HCT116 (cell line): ENCODE measurements around the gene ITPK1. TPM values are rescaled to one million over a fixed set of nuclear protein-coding genes. Genes with fewer than 3 reads are reported as not detected.

ENCODE experiments used
- ATAC-seq: fragments of 200-7000 bp; cut with Tn5 transposase; 2 replicates; pipeline ENCODE4 v1.9.1; 2020; ENCODE audit warnings: mild to moderate bottlenecking, moderate library complexity
- Bru-seq: library from RNA; stranded (reverse); fragments of 400-500 nt; gene quantifications from one replicate; lab custom pipeline; 2021; lab: Mats Ljungman, UMichigan
- BruChase-seq, 2 experiments: library from RNA; stranded (reverse); fragments of 400-500 nt; gene quantifications; one replicate each; lab custom pipeline; 2021; lab: Mats Ljungman, UMichigan
- BruUV-seq: library from RNA; stranded (reverse); fragments of 400-500 nt; replicated peaks from 2 replicates; lab custom pipeline; 2021; lab: Mats Ljungman, UMichigan
- CTCF ChIA-PET: fragments of 300-600 bp; sonication (Branson Sonifier 250); formaldehyde crosslinking; loops from one replicate; lab custom pipeline; 2021; ENCODE audit warnings: antibody characterized with exemption; lab: Charles Lee
- POLR2A ChIA-PET: fragments of 300-600, 350-600 bp; sonication (Branson Sonifier 250); formaldehyde crosslinking; loops from one replicate; lab custom pipeline; 2021; ENCODE audit warnings: antibody characterized with exemption; lab: Charles Lee
- RAD21 ChIA-PET, 2 experiments: fragments of 300-600 bp; sonication (Branson Sonifier 250); formaldehyde crosslinking; loops; one replicate each; lab custom pipeline; 2023; ENCODE audit warnings: low total read pairs in 2 of 2; ENCODE audit not compliant: uncharacterized antibody in 2 of 2, unreplicated experiment in 2 of 2, low non-redundant PET in 1 of 2; lab: Charles Lee
- DNase-seq: peaks from one replicate; pipeline ENCODE4 v3.0.0-alpha.2; 2010; ENCODE audit warnings: low read depth, low spot score
- H2AFZ ChIP-seq: fragments of 200-600 bp; shearing (Covaris generic), sonication (generic); 2 replicates; pipeline ENCODE4 v1.6.1; 2017; ENCODE audit warnings: low read depth, mixed run types, mixed read lengths, antibody characterized with exemption, low read length; ENCODE audit not compliant: poor library complexity, severe bottlenecking
- H3K27ac ChIP-seq: 2 replicates; pipeline ENCODE4 v1.5.1; 2012; ENCODE audit warnings: low read depth, low read length
- H3K27me3 ChIP-seq: fragments of 200-600 bp; sonication (generic); 2 replicates; pipeline ENCODE4 v1.6.1; 2016; ENCODE audit warnings: mixed run types, low read length, mixed read lengths; ENCODE audit not compliant: insufficient read depth
- H3K36me3 ChIP-seq, 2 experiments: fragments of 200-500 bp in 1 of 2; fragments of 200-600 bp in 1 of 2; sonication (Bioruptor generic) in 1 of 2; sonication (generic) in 1 of 2; 2 replicates each; pipeline versions ENCODE4 v1.5.1 to v1.6.1; 2014 to 2016; ENCODE audit warnings: low read length in 2 of 2, inconsistent platforms in 1 of 2, mixed read lengths in 1 of 2, mixed run types in 1 of 2; ENCODE audit not compliant: insufficient read depth in 2 of 2, control insufficient read depth in 1 of 2
- H3K4me1 ChIP-seq, 2 experiments: fragments of 200-600 bp in 1 of 2; sonication (generic) in 1 of 2; 2 replicates each; pipeline versions ENCODE4 v1.5.1 to v1.6.1; 2012 to 2017; ENCODE audit warnings: low read length in 2 of 2, inconsistent platforms in 1 of 2, mild to moderate bottlenecking in 1 of 2, mixed read lengths in 1 of 2, mixed run types in 1 of 2, moderate library complexity in 1 of 2; ENCODE audit not compliant: insufficient read depth in 2 of 2, control insufficient read depth in 1 of 2
- H3K4me2 ChIP-seq: fragments of 200-600 bp; sonication (generic); 2 replicates; pipeline ENCODE4 v1.6.1; 2017; ENCODE audit warnings: mixed run types, low read length, mixed read lengths
- H3K4me3 ChIP-seq, 2 experiments: fragments of 200-600 bp in 1 of 2; sonication (generic) in 1 of 2; replicated peaks in 1 of 2; 2 replicates each; pipeline ENCODE4 v1.5.1; 2011 to 2016; ENCODE audit warnings: low read length in 2 of 2, control low read depth in 1 of 2, low read depth in 1 of 2, mild to moderate bottlenecking in 1 of 2, mixed read lengths in 1 of 2, mixed run types in 1 of 2
- H3K79me2 ChIP-seq: fragments of 200-600 bp; sonication (generic); 2 replicates; pipeline ENCODE4 v1.6.1; 2017; ENCODE audit warnings: mild to moderate bottlenecking, mixed run types, low read length, moderate library complexity, mixed read lengths; ENCODE audit not compliant: insufficient read depth
- H3K9ac ChIP-seq: fragments of 200-600 bp; sonication (generic); 2 replicates; pipeline ENCODE4 v1.6.1; 2016; ENCODE audit warnings: low read length, mixed read lengths
- H3K9me2 ChIP-seq: fragments of 200-600 bp; sonication (generic), shearing (Covaris generic); 2 replicates; pipeline ENCODE4 v1.6.1; 2017; ENCODE audit warnings: mixed run types, mild to moderate bottlenecking, moderate library complexity; ENCODE audit not compliant: insufficient read depth
- H3K9me3 ChIP-seq, 2 experiments: fragments of 200-500 bp in 1 of 2; fragments of 200-600 bp in 1 of 2; sonication (Bioruptor generic) in 1 of 2; sonication (generic) in 1 of 2; 2 replicates each; pipeline ENCODE4 v1.6.1; 2014 to 2017; ENCODE audit warnings: low read length in 2 of 2, mixed read lengths in 2 of 2, inconsistent platforms in 1 of 2, low read depth in 1 of 2, mild to moderate bottlenecking in 1 of 2, mixed run types in 1 of 2, moderate library complexity in 1 of 2; ENCODE audit not compliant: control insufficient read depth in 1 of 2, insufficient read depth in 1 of 2
- H4K20me1 ChIP-seq: fragments of 200-600 bp; sonication (generic), shearing (Covaris generic); 2 replicates; pipeline ENCODE4 v1.6.1; 2017; ENCODE audit warnings: mixed run types, mild to moderate bottlenecking, moderate library complexity; ENCODE audit not compliant: insufficient read depth
- ATF3 ChIP-seq: IDR thresholded peaks from 2 replicates; pipeline ENCODE4 v1.6.1; 2012
- CBX3 ChIP-seq: IDR thresholded peaks from 2 replicates; pipeline ENCODE4 v1.6.1; 2012; ENCODE audit warnings: low read depth
- CEBPB ChIP-seq: IDR thresholded peaks from 2 replicates; pipeline ENCODE4 v1.6.1; 2012; ENCODE audit warnings: low read depth
- CTCF ChIP-seq, 3 experiments: fragments of 200-600 bp in 1 of 3; sonication (generic) in 1 of 3; IDR thresholded peaks in 2 of 3; conservative IDR thresholded peaks in 1 of 3; 2 replicates each; pipeline ENCODE4 v1.5.1; 2012 to 2017; ENCODE audit warnings: low read depth in 2 of 3, low read length in 2 of 3, antibody characterized with exemption in 1 of 3, borderline replicate concordance in 1 of 3, control low read depth in 1 of 3, mild to moderate bottlenecking in 1 of 3, mixed read lengths in 1 of 3, mixed run types in 1 of 3, moderate library complexity in 1 of 3; ENCODE audit not compliant: insufficient read depth in 1 of 3
- EZH2 ChIP-seq: fragments of 200-600 bp; sonication (generic); IDR thresholded peaks from 2 replicates; pipeline ENCODE4 v1.6.1; 2017; ENCODE audit warnings: antibody characterized with exemption, mixed run types
- EZH2phosphoT487 ChIP-seq: fragments of 200-600 bp; IDR thresholded peaks from 2 replicates; pipeline ENCODE4 v1.6.1; 2018; ENCODE audit warnings: antibody characterized with exemption, borderline replicate concordance
- FOSL1 ChIP-seq: IDR thresholded peaks from 2 replicates; pipeline ENCODE4 v1.6.1; 2012; ENCODE audit warnings: low read depth
- JUND ChIP-seq: IDR thresholded peaks from 2 replicates; pipeline ENCODE4 v1.6.1; 2012
- MAX ChIP-seq: IDR thresholded peaks from 2 replicates; pipeline ENCODE4 v1.6.1; 2012
- POLR2AphosphoS5 ChIP-seq: IDR thresholded peaks from 2 replicates; pipeline ENCODE4 v1.6.1; 2011; ENCODE audit warnings: mild to moderate bottlenecking, low read depth, low read length, moderate library complexity
- RAD21 ChIP-seq: IDR thresholded peaks from 2 replicates; pipeline ENCODE4 v1.6.1; 2012; ENCODE audit warnings: low read depth, mild to moderate bottlenecking
- REST ChIP-seq: IDR thresholded peaks from 2 replicates; pipeline ENCODE4 v1.6.1; 2012; ENCODE audit warnings: low read depth
- SIN3A ChIP-seq: IDR thresholded peaks from 2 replicates; pipeline ENCODE4 v1.6.1; 2012; ENCODE audit warnings: low read depth
- SP1 ChIP-seq: IDR thresholded peaks from 2 replicates; pipeline ENCODE4 v1.6.1; 2012; ENCODE audit warnings: low read depth
- SRF ChIP-seq: IDR thresholded peaks from 2 replicates; pipeline ENCODE4 v1.6.1; 2012; ENCODE audit warnings: low read depth
- TCF7L2 ChIP-seq: IDR thresholded peaks from 2 replicates; pipeline ENCODE4 v1.7.0; 2011; ENCODE audit warnings: borderline replicate concordance, inconsistent platforms; ENCODE audit not compliant: insufficient read depth, insufficient read length; ENCODE audit errors: extremely low read depth
- YY1 ChIP-seq: IDR thresholded peaks from 2 replicates; pipeline ENCODE4 v1.6.1; 2011; ENCODE audit warnings: low read length, low read depth, moderate library complexity, mild to moderate bottlenecking; ENCODE audit not compliant: insufficient replicate concordance; ENCODE audit errors: extremely low read depth
- ZFX ChIP-seq: fragments of 450-650 bp; IDR thresholded peaks from 2 replicates; pipeline ENCODE4 v1.6.1; 2017
- ZNF274 ChIP-seq: fragments of 200-500 bp; sonication (Bioruptor generic); IDR thresholded peaks from 2 replicates; pipeline ENCODE4 v1.6.1; 2014; ENCODE audit warnings: mild to moderate bottlenecking, low read depth, low read length, inconsistent platforms
- intact Hi-C: fragments of 100-400 bp; cut with micrococcal nuclease; formaldehyde crosslinking; loops from 2 replicates; pipeline ENCODE4 v1.10.0; 2022
- long read RNA-seq: library from polyadenylated mRNA; unstranded; transcript quantifications from one replicate; pipeline ENCODE4 v2.0.0, GENCODE V29; 2021; ENCODE audit not compliant: unreplicated experiment
- polyA plus RNA-seq: library from polyadenylated mRNA; unstranded; fragments of >200 nt; gene quantifications from 2 replicates; pipeline ENCODE4 v1.2.1, GENCODE V29; 2012; ENCODE audit warnings: missing spikeins
- total RNA-seq: library from RNA; stranded (reverse); gene quantifications from one replicate; pipeline ENCODE4 v1.2.1, GENCODE V29; 2021; ENCODE audit not compliant: unreplicated experiment

The ITPK1 gene
- 70.2 TPM for total RNA-seq
- 54.0 and 63.9 TPM in 2 replicates for polyA plus RNA-seq
- percentile 62 among the genes with signal in this experiment for Bru-seq, nascent RNA
- percentile 55 among the genes with signal in this experiment for BruChase-seq, experiment 1, labeled RNA remaining after a 6-hour chase
- percentile 55 among the genes with signal in this experiment for BruChase-seq, experiment 2, labeled RNA remaining after a 2-hour chase
- long read RNA-seq, full-length matches to known transcripts, result 19 of 85 reads
- long read RNA-seq, partial matches to known transcripts, result 25 of 85 reads
- long read RNA-seq, other reads (novel, unspliced or antisense), result 41 of 85 reads

GRCh38 chr14:93115821-93116675 lies at the start of gene ITPK1:
Gene ITPK1 (minus strand): TSS chr14:93115925. CDS start chr14:93115163, 762 bp downstream.
- peak within 1 kb of the TSS; percentile 84 for H3K9ac ChIP-seq
- ATAC-seq (peak; percentile 66), DNase-seq (no peak)
- peak within 1 kb of the TSS; percentile 73 to 92 for H3K4me3 ChIP-seq
- peaks cover 16 to 34% of the 10 kb centered on the region in 2 experiments; a peak in 3 of 4 replicates for H3K4me1 ChIP-seq
- peak within 1 kb of the TSS; percentile 90 for H3K27ac ChIP-seq
- no peaks in the 10 kb centered on the region for H3K9me3 ChIP-seq
- H3K9me2 ChIP-seq, result no peaks in the 10 kb centered on the region
- intact Hi-C loops, result loop anchor here (10.0 kb wide), 1 partner anchor 499 kb away; no protein-coding TSS in a partner anchor
- no peaks in the 10 kb centered on the region for H3K27me3 ChIP-seq
- BruUV-seq, result TSS peak; percentile 69
- ChIA-PET POLR2A (interaction anchor here (0.7 to 0.9 kb wide), 2 partner anchors 11 to 16 kb away, joined by 3 to 4 read pairs; no protein-coding TSS in a partner anchor), RAD21 (no interaction called here), CTCF (interaction anchor here (0.7 to 3.1 kb wide), 5 partner anchors 16 to 235 kb away, joined by 3 to 46 read pairs (median 3); no protein-coding TSS in a partner anchor)
- H2AFZ ChIP-seq, result peak within 1 kb of the TSS; percentile 74
- H3K36me3 ChIP-seq, result no peaks in the 10 kb centered on the region
- peak within 1 kb of the TSS; percentile 99 for H3K4me2 ChIP-seq
- peaks cover 25% of the 10 kb centered on the region for H3K79me2 ChIP-seq
- peaks cover 3% of the 10 kb centered on the region; the same call in 1 of the 2 replicates for H4K20me1 ChIP-seq
- 0 out of 6 replicates have a peak, but pooled peaks of 1 of the 3 experiments have one; percentile 5 for TF ChIP-seq CTCF (IDR thresholded peaks at IDR 0.05 in 2 of 3, conservative IDR thresholded peaks at IDR 0.05 in 1 of 3; ENCODE audit: borderline replicate concordance in 1 of 3, insufficient read depth in 1 of 3, low read depth in 2 of 3, low read length in 2 of 3)
- TF ChIP-seq MAX, result no peak
- TF ChIP-seq SRF, result no peak
- TF ChIP-seq POLR2AphosphoS5, result 0 out of 2 replicates have a peak, but pooled peaks have one; percentile 41
- TF ChIP-seq TCF7L2, result peak; percentile 57
- TF ChIP-seq FOSL1, result no peak
- TF ChIP-seq EZH2, result no peak
- TF ChIP-seq ATF3, result no peak
- TF ChIP-seq EZH2phosphoT487, result no peak
- peak; percentile 22 for TF ChIP-seq ZFX
- TF ChIP-seq YY1, result no peak
- no peak for TF ChIP-seq RAD21
- TF ChIP-seq SIN3A, result no peak
- no peak for TF ChIP-seq ZNF274
- TF ChIP-seq CBX3, result no peak
- TF ChIP-seq CEBPB, result no peak
- no peak for TF ChIP-seq JUND
- TF ChIP-seq REST, result no peak
- no peak for TF ChIP-seq SP1
